ENCODE data around the gene MCTP1. TPM values are rescaled to one million over a fixed set of nuclear protein-coding genes. Genes with fewer than 3 reads are reported as not detected.

MCTP1 gene
- total and polyA plus RNA-seq, 2 of the 13 experiments (the other 11 are each of a cell fraction or from before 2014, with no cell fraction given) = 0.15 to 0.48 TPM

GRCh38 chr5:95217881-95218280 lies 67.0 kb downstream of the MCTP1 start:
- Histone ChIP-seq H3K36me3 (replicated peaks in 1 of 2; ENCODE audit: control insufficient read depth in 1 of 2, insufficient read depth in 2 of 2, low read length in 2 of 2) (no peaks in the 10 kb centered on the region), H3K4me1 (ENCODE audit: insufficient read depth, low read length) (no peaks in the 10 kb centered on the region), H3K9me3 (ENCODE audit: low read length) (no peaks in the 10 kb centered on the region), H3K9ac (ENCODE audit: insufficient read depth, low read depth, low read length) (no peak overlapping the region), H3K27me3 (ENCODE audit: control insufficient read depth in 1 of 2, insufficient read depth in 2 of 2, low read length in 2 of 2) (no peaks in the 10 kb centered on the region), H3K4me2 (ENCODE audit: low read depth, low read length) (no peak overlapping the region), H3K79me2 (ENCODE audit: insufficient read depth, low read length) (no peaks in the 10 kb centered on the region), H3K4me3 (replicated peaks in 1 of 3; ENCODE audit: insufficient read depth in 1 of 3, low read depth in 2 of 3, low read length in 3 of 3) (no peak overlapping the region), H2AFZ (ENCODE audit: low read length) (no peak overlapping the region), H4K20me1 (ENCODE audit: insufficient read depth, low read length) (no peaks in the 10 kb centered on the region), H3K27ac (ENCODE audit: extremely low read length, insufficient read depth, low read length) (no peak overlapping the region)
- TF ChIP-seq HNRNPH1 (optimal IDR thresholded peaks at IDR 0.05; ENCODE audit: low read depth, low read length) (no peak), ZNF788 (CRISPR knock-in tag; IDR thresholded peaks at IDR 0.05; ENCODE audit: borderline replicate concordance) (no peak), FOXP1 (IDR thresholded peaks at IDR 0.05) (no peak), FOXP1 (CRISPR knock-in tag; IDR thresholded peaks at IDR 0.05) (no peak), ZNF713 (CRISPR knock-in tag; IDR thresholded peaks at IDR 0.05) (no peak), ZNF460 (CRISPR knock-in tag; IDR thresholded peaks at IDR 0.05; ENCODE audit: borderline replicate concordance) (no peak), RBM22 (optimal IDR thresholded peaks at IDR 0.05; ENCODE audit: low read length) (no peak), SMARCC2 (IDR thresholded peaks at IDR 0.05) (no peak), FLYWCH1 (CRISPR knock-in tag; IDR thresholded peaks at IDR 0.05) (no peak), CHCHD3 (CRISPR knock-in tag; IDR thresholded peaks at IDR 0.05) (no peak), ZC3H13 (CRISPR knock-in tag; IDR thresholded peaks at IDR 0.05) (no peak), DNMT3B (CRISPR knock-in tag; conservative IDR thresholded peaks at IDR 0.05) (no peak)
- BruUV-seq (replicated peaks) = no TSS peak
- POLR2A ChIA-PET = no interaction called here
- in situ Hi-C loops (cut with HindIII; ENCODE audit: extremely low pct_ligation_motif_present, low pct_unique_long_range_greater_than_20kb) = no loop called here
- intact Hi-C loops (cut with micrococcal nuclease; ENCODE audit: unreplicated experiment) = no loop called here
- FAIRE-seq (no peak), DNase-seq (ENCODE audit: low spot score) (no peak), ATAC-seq (no peak)
- WGBS (ENCODE audit: low lambda C conversion rate) = 13% methylated on average over 2 of the region's 2 CpGs
- CTCF ChIA-PET (ENCODE audit: low intra/inter-chr PET ratio, low total read pairs) = no interaction called here

GRCh38 chr5:95217351-95217750 lies 67.5 kb downstream of the MCTP1 start:
- Histone ChIP-seq H3K9ac (ENCODE audit: insufficient read depth, low read depth, low read length) (no peak overlapping the region), H3K4me3 (replicated peaks in 1 of 3; ENCODE audit: insufficient read depth in 1 of 3, low read depth in 2 of 3, low read length in 3 of 3) (no peak overlapping the region), H3K36me3 (replicated peaks in 1 of 2; ENCODE audit: control insufficient read depth in 1 of 2, insufficient read depth in 2 of 2, low read length in 2 of 2) (no peaks in the 10 kb centered on the region), H4K20me1 (ENCODE audit: insufficient read depth, low read length) (no peaks in the 10 kb centered on the region), H3K27ac (ENCODE audit: extremely low read length, insufficient read depth, low read length) (no peak overlapping the region), H2AFZ (ENCODE audit: low read length) (no peak overlapping the region), H3K4me1 (ENCODE audit: insufficient read depth, low read length) (no peaks in the 10 kb centered on the region), H3K79me2 (ENCODE audit: insufficient read depth, low read length) (no peaks in the 10 kb centered on the region), H3K9me3 (ENCODE audit: low read length) (no peaks in the 10 kb centered on the region), H3K4me2 (ENCODE audit: low read depth, low read length) (no peak overlapping the region), H3K27me3 (ENCODE audit: control insufficient read depth in 1 of 2, insufficient read depth in 2 of 2, low read length in 2 of 2) (no peaks in the 10 kb centered on the region)
- TF ChIP-seq NCOA5 (CRISPR knock-in tag; IDR thresholded peaks at IDR 0.05) = no peak
- no peak for TF ChIP-seq FOSL1 (CRISPR knock-in tag; IDR thresholded peaks at IDR 0.05; ENCODE audit: borderline replicate concordance)
- intact Hi-C loops (cut with micrococcal nuclease; ENCODE audit: unreplicated experiment) (no loop called here), in situ Hi-C loops (cut with HindIII; ENCODE audit: extremely low pct_ligation_motif_present, low pct_unique_long_range_greater_than_20kb) (no loop called here)
- ChIA-PET POLR2A (no interaction called here), CTCF (ENCODE audit: low intra/inter-chr PET ratio, low total read pairs) (no interaction called here)
- FAIRE-seq (no peak), ATAC-seq (no peak), DNase-seq (ENCODE audit: low spot score) (no peak)
- no TSS peak for BruUV-seq (replicated peaks)
- WGBS (ENCODE audit: low lambda C conversion rate) = 49% methylated on average over 4 of the region's 4 CpGs
